GM18526 (cell line): ENCODE measurements around the gene GBF1.

Source experiments
- POLR2A ChIP-seq: IDR thresholded peaks from 3 replicates; pipeline ENCODE4 v1.6.1; 2011; ENCODE audit not compliant: insufficient read length; ENCODE audit errors: extremely low read depth

Gene GBF1

DNA sequence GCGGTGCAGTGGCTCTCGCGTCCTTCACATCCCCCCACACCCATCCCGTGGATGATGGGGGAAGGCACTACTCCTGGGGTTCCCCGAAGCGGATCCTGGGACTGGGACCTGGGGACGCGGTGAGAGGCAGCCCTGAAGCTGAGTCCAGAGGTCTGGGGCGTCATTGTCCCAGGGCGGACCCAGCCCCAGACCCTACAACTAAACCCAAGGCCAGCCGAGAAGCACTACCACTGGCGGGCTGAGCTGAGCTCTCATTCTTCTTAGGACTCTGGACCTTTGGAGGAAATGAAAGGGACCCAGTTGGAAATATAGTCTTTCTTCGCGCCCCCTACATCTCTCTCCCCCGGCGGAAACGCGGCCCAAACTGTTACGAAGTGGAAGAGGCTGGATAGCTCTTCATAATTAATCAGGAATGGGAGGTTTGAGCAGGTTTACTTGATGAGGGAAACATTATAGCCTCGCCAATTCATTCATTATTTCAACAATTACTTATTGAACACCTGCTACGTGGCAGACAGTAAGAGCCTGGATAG is 174.9 kb downstream of the GBF1 start:
- no peak for TF ChIP-seq POLR2A

GRCh38 chr10:102420714-102421506 is 175.6 kb downstream of the GBF1 start, which contains the start of gene FBXL15:
FBXL15 (plus strand) TSS chr10:102420836; CDS start chr10:102421130, 294 bp downstream.
- TF ChIP-seq POLR2A, result peak; percentile 60

DNA sequence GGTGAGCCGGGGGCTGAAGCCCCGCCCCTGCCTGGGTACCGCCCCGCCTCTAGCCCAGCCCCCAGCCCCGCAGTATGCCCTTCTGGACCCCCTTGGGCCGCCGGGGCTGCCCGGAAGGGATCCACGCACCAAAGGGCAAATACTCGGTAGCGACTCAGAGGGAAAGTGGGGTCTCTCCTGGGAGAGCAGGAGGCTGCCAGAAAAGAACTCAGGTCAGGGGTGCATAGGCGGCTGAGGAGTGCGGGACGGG is 176.1 kb downstream of the GBF1 start:
- no peak for TF ChIP-seq POLR2A

DNA sequence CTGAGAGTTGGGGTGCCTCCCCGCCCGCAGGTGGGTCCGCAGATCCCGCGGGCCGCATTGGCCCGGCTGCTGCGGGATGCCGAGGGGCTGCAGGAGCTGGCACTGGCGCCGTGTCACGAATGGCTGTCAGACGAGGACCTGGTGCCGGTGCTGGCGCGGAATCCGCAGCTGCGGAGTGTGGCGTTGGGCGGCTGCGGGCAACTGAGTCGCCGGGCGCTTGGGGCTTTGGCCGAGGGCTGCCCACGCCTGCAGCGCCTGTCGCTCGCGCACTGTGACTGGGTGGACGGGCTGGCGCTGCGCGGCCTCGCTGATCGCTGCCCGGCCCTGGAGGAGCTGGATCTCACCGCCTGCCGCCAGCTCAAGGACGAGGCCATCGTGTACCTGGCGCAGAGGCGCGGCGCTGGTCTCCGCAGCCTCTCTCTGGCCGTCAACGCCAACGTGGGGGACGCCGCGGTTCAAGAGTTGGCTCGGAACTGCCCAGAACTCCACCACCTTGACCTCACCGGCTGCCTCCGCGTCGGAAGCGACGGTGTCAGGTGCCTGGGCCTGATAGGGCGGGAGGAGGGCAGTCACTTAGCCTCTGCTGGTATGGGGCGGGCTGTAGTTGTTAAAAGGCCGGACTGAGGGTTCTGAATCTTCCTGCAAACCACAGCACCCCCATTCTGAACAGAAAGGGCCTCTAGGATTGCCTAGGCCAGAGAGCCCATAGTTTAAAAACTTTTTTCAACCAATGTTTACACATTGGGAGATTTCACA is 176.6 kb downstream of the GBF1 start:
- no peak for TF ChIP-seq POLR2A

- TF ChIP-seq POLR2A, result peak; percentile 23
Measured at GRCh38 chr10:102422545-102423129, 177.3 kb downstream of the GBF1 start.

GRCh38 chr10:102423372-102423968 is 178.1 kb downstream of the GBF1 start:
- no peak for TF ChIP-seq POLR2A

DNA sequence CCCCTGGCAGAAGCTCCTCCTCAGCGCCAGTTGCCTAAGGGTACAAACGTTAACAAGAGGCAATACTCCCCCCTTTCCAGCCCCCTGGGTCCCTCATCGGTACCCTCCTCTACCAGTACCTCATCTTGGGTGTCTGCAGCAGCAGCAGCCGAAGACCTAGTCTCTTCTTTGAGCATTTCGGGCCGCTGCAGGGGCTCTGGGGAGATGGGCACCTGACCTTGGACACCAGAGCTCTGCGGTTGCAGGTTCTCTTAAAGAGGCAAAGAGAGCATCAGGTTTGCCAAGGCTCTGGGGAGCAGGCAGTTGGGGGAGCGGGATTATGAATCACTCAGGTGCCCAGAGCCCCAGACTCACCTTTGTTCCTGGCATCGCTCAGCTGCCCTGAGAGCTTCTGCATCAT is 178.8 kb downstream of the GBF1 start:
- no peak for TF ChIP-seq POLR2A

DNA sequence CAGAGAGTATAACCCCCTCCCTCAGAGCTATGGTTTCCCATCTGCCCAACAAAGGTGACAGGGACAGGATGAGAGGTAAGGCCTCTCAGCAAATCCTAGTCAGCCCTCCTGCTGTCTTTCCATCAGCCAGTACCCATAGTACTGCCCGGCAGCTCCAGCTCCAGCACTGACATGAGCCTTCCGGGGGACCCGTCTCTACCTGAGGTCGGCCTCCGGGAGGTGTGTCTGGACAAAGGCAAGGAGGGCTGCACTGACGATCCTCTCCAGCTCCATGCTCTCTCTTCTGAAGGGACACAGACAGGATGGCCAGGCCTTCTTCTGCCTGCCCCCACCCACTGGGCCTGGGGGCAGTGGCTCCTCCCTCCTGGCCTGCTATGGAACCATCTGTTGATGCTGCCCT is 179.6 kb downstream of the GBF1 start:
- TF ChIP-seq POLR2A, result no peak

- TF ChIP-seq POLR2A, result no peak
Measured at GRCh38 chr10:102425444-102425843, 180.1 kb downstream of the GBF1 start.

- TF ChIP-seq POLR2A, result no peak
Measured at GRCh38 chr10:102426803-102427287, 181.5 kb downstream of the GBF1 start.

- TF ChIP-seq POLR2A, result no peak
Measured at GRCh38 chr10:102429468-102429867, 184.1 kb downstream of the GBF1 start.

GRCh38 chr10:102431452-102432124 is 186.3 kb downstream of the GBF1 start:
- no peak for TF ChIP-seq POLR2A
